GM12874 (cell line): Measurements from ENCODE around the gene TNFSF12.

Experiments
- CTCF ChIP-seq: IDR thresholded peaks from 2 replicates; pipeline ENCODE4 v1.5.1; 2011; ENCODE audit warnings: low read depth, mild to moderate bottlenecking, control low read depth, low read length, moderate library complexity; ENCODE audit not compliant: insufficient read depth

The TNFSF12 gene

GRCh38 chr17:7561589-7562207 lies 12.8 kb downstream of the TNFSF12 start, which contains the start of gene SENP3:
TSS of gene SENP3 (plus strand) at chr17:7561919. CDS start at chr17:7563077, 1,158 bp downstream.
- TF ChIP-seq CTCF = no peak

- TF ChIP-seq CTCF = no peak
These were observed 13.3 kb downstream of the TNFSF12 start for GRCh38 chr17:7562208-7562605.

GRCh38 chr17:7563115-7563869 lies 14.4 kb downstream of the TNFSF12 start:
- TF ChIP-seq CTCF = no peak

GRCh38 chr17:7569571-7569970 lies 20.7 kb downstream of the TNFSF12 start:
- no peak for TF ChIP-seq CTCF

- TF ChIP-seq CTCF = no peak
These were observed 21.5 kb downstream of the TNFSF12 start for GRCh38 chr17:7570351-7570750.

GRCh38 chr17:7572338-7572587 lies 23.4 kb downstream of the TNFSF12 start:
- TF ChIP-seq CTCF = no peak

- TF ChIP-seq CTCF = no peak
These were observed 23.9 kb downstream of the TNFSF12 start for GRCh38 chr17:7572588-7573323.
